ENCODE data around the gene PARM1.

DNA sequence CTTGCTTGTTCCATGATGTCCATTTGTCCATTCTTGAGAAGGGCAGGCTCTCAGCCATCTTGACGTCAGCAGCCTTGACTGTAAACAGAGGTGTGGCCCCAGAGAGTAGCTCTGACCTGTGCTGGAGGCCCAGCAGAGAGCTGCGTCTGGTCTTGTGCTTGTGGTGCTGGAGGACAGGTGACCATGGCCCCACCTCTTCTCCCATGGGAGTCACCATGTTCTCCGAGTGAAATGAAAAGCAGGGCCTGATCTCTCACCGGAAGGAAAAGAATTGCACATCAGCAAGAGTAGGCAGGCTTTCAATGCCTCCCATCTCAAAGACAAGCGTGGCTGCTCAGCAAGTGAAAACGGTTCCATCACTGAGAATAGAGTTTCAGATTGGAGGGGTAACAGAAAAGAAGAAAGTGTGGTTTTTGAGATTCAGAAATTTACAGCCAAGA, 11.5 kb downstream of the PARM1 start:
- TF ChIP-seq CTCF (conservative IDR thresholded peaks at IDR 0.05) (no peak), ZFX (IDR thresholded peaks at IDR 0.05) (no peak)
